GM12872 (cell line): ENCODE measurements around the gene WNT7A.

ENCODE experiments used
- CTCF ChIP-seq: IDR thresholded peaks from 3 replicates; pipeline ENCODE4 v1.5.1; 2011; ENCODE audit warnings: low read depth, mild to moderate bottlenecking, low read length, moderate library complexity; ENCODE audit not compliant: insufficient read depth

WNT7A gene

GRCh38 chr3:13768453-13768852 lies 111.4 kb downstream of the WNT7A start:
- TF ChIP-seq CTCF: no peak

GRCh38 chr3:13767896-13768295 lies 112.0 kb downstream of the WNT7A start:
- no peak for TF ChIP-seq CTCF

- no peak for TF ChIP-seq CTCF
Measured at GRCh38 chr3:13767030-13767429, 112.8 kb downstream of the WNT7A start.
